GM12878 (cell line): Measurements from ENCODE around the gene PTEN. TPM values are rescaled to one million over a fixed set of nuclear protein-coding genes. Genes with fewer than 3 reads are reported as not detected.

Experiments
- ATAC-seq: fragments of 200-7000 bp; cut with Tn5 transposase; 3 replicates; pipeline ENCODE4 v1.9.1; 2020; ENCODE audit warnings: mild to moderate bottlenecking, moderate library complexity
- BruUV-seq: library from RNA; stranded (reverse); fragments of 400-500 nt; replicated peaks from 2 replicates; lab custom pipeline; 2021; lab: Mats Ljungman, UMichigan
- CTCF ChIA-PET: fragments of 300-600 bp; sonication (Branson Sonifier 250); formaldehyde crosslinking; extraction: SDS; loops from one replicate; lab custom pipeline; 2021; ENCODE audit warnings: inconsistent platforms; lab: Yijun Ruan, JAX
- POLR2A ChIA-PET: fragments of 350-600 bp; formaldehyde crosslinking; extraction: SDS; loops from one replicate; lab custom pipeline; 2021; ENCODE audit warnings: inconsistent platforms; lab: Charles Lee
- RAD21 ChIA-PET: fragments of 300-600 bp; sonication (Branson Sonifier 250); formaldehyde crosslinking; loops from one replicate; lab custom pipeline; 2023; ENCODE audit warnings: antibody characterized with exemption; ENCODE audit not compliant: unreplicated experiment; lab: Charles Lee
- SMC1A ChIA-PET: fragments of 300-600 bp; sonication (Branson Sonifier 250); formaldehyde crosslinking; loops from one replicate; lab custom pipeline; 2023; ENCODE audit not compliant: unreplicated experiment, uncharacterized antibody; lab: Charles Lee
- DNase-seq: peaks from one replicate; pipeline ENCODE4 v3.0.0-alpha.2; 2011; ENCODE audit warnings: low read depth, low spot score
- FAIRE-seq: peaks from 3 replicates; lab custom pipeline; 2011; peaks lifted over from hg19 to GRCh38; lab: Jason Lieb, UNC
- H2AFZ ChIP-seq: 2 replicates; pipeline ENCODE4 v1.6.0; 2011; ENCODE audit warnings: low read depth, low read length, control low read depth; ENCODE audit not compliant: control insufficient read depth
- H3K27ac ChIP-seq: 2 replicates; pipeline ENCODE4 v1.5.1; 2011; ENCODE audit warnings: control low read depth; ENCODE audit not compliant: control insufficient read depth, insufficient read depth
- H3K27me3 ChIP-seq, 2 experiments: replicated peaks in 1 of 2; 2 replicates each; pipeline versions ENCODE4 v1.6.0 to v1.6.1; 2011; ENCODE audit warnings: low read length in 1 of 2; ENCODE audit not compliant: control insufficient read depth in 2 of 2, insufficient read depth in 2 of 2
- H3K36me3 ChIP-seq, 2 experiments: 2 replicates each; pipeline ENCODE4 v1.5.1; 2011; ENCODE audit warnings: low read length in 1 of 2; ENCODE audit not compliant: control insufficient read depth in 2 of 2, insufficient read depth in 2 of 2
- H3K4me1 ChIP-seq: 2 replicates; pipeline ENCODE4 v1.6.1; 2011; ENCODE audit warnings: mild to moderate bottlenecking, low read length, moderate library complexity, mixed read lengths; ENCODE audit not compliant: control insufficient read depth, insufficient read depth
- H3K4me2 ChIP-seq: 2 replicates; pipeline ENCODE4 v1.6.0; 2011; ENCODE audit warnings: control low read depth; ENCODE audit not compliant: control insufficient read depth, insufficient read depth
- H3K4me3 ChIP-seq: fragments of 200-600 bp; sonication (generic); 2 replicates; pipeline ENCODE4 v1.5.1; 2016
- H3K79me2 ChIP-seq: 2 replicates; pipeline ENCODE4 v1.6.0; 2011; ENCODE audit warnings: low read length; ENCODE audit not compliant: control insufficient read depth, insufficient read depth
- H3K9ac ChIP-seq: 2 replicates; pipeline ENCODE4 v1.8.0; 2011; ENCODE audit warnings: low read length, control low read depth, mixed read lengths; ENCODE audit not compliant: control insufficient read depth, insufficient read depth
- H3K9me3 ChIP-seq: replicated peaks from 3 replicates; pipeline ENCODE4 v1.5.1; 2011; ENCODE audit warnings: mild to moderate bottlenecking, low read length; ENCODE audit not compliant: control insufficient read depth, insufficient read depth
- H4K20me1 ChIP-seq: 2 replicates; pipeline ENCODE4 v1.6.0; 2011; ENCODE audit not compliant: control insufficient read depth, insufficient read depth
- FOXM1 ChIP-seq: IDR thresholded peaks from 2 replicates; pipeline ENCODE4 v1.6.1; 2012; ENCODE audit warnings: low read depth, mild to moderate bottlenecking, inconsistent platforms, low read length, moderate library complexity
- HDGF ChIP-seq: fragments of 450-650 bp; IDR thresholded peaks from 2 replicates; pipeline ENCODE4 v1.6.1; 2016; ENCODE audit warnings: antibody characterized with exemption
- IKZF2 ChIP-seq, 2 experiments: fragments of 450-650 bp; IDR thresholded peaks; 2 replicates each; pipeline ENCODE4 v1.6.1; 2017; ENCODE audit warnings: mild to moderate bottlenecking in 2 of 2, moderate library complexity in 2 of 2
- RELB ChIP-seq: fragments of 450-650 bp; IDR thresholded peaks from 2 replicates; pipeline ENCODE4 v1.6.1; 2017; ENCODE audit warnings: low read depth, mild to moderate bottlenecking, moderate library complexity
- RUNX3 ChIP-seq: IDR thresholded peaks from 2 replicates; pipeline ENCODE4 v1.6.1; 2012; ENCODE audit warnings: low read length, inconsistent platforms
- SKIL ChIP-seq: fragments of 450-650 bp; IDR thresholded peaks from 2 replicates; pipeline ENCODE4 v1.6.1; 2017; ENCODE audit warnings: mild to moderate bottlenecking, low read depth, inconsistent platforms; ENCODE audit not compliant: poor library complexity, severe bottlenecking
- in situ Hi-C: fragments of 300-500 bp; cut with MboI; formaldehyde crosslinking; loops from 9 replicates; pipeline ENCODE4 v1.14.3; 2018; ENCODE audit warnings: mixed read lengths
- intact Hi-C: fragments of 100-400 bp; cut with micrococcal nuclease; formaldehyde crosslinking; loops from one replicate; pipeline ENCODE4 v1.14.2; 2022; ENCODE audit not compliant: unreplicated experiment
- polyA plus RNA-seq, 11 experiments: library from polyadenylated mRNA; depleted of rRNA in 4 of 11; unstranded in 6 of 11; stranded (reverse) in 5 of 11; fragments of >200 nt; fragmentation: Nextera tagmentation in 4 of 11; fragmentation: Illumina TruSeq in 1 of 11; extraction: Ambion mirVana in 4 of 11; extraction: Trizol in 1 of 11; gene quantifications; 1 replicate in 1 of 11; 2 replicates in 10 of 11; pipeline versions ENCODE4 v1.2.1 to v1.2.3, GENCODE V29; 2011 to 2016; ENCODE audit warnings: inconsistent platforms in 2 of 11, missing spikeins in 2 of 11, low read depth in 1 of 11
- total RNA-seq, 4 experiments: library from RNA; depleted of rRNA in 3 of 4; stranded (reverse); fragments of >200 nt in 3 of 4; fragmentation: Illumina TruSeq in 1 of 4; extraction: Trizol in 1 of 4; gene quantifications; 2 replicates each; pipeline versions ENCODE4 v1.2.1 to v1.2.3, GENCODE V29; 2013 to 2021

Gene PTEN
- total and polyA plus RNA-seq, 10 of the 15 experiments (the other 5 are each of a cell fraction or from before 2014, with no cell fraction given) = 26.1 to 175 (median 58.1) TPM

- Histone ChIP-seq H3K27ac (peak overlapping the region; percentile 14), H3K27me3 (no peaks in the 10 kb centered on the region), H3K9me3 (no peaks in the 10 kb centered on the region; the same call in 2 of the 3 replicates), H3K4me1 (peaks cover 3% of the 10 kb centered on the region), H3K4me3 (no peak overlapping the region), H3K36me3 (no peaks in the 10 kb centered on the region), H3K79me2 (no peaks in the 10 kb centered on the region), H2AFZ (no peak overlapping the region; the same call in 1 of the 2 replicates), H4K20me1 (no peaks in the 10 kb centered on the region), H3K4me2 (no peak overlapping the region), H3K9ac (no peak overlapping the region)
- FAIRE-seq = no peak
- peak; percentile 63 for TF ChIP-seq RUNX3
- peak; percentile 34 to 39; a peak in 1 of 4 replicates for TF ChIP-seq IKZF2 (IDR thresholded peaks at IDR 0.05)
- TF ChIP-seq HDGF = no peak
- TF ChIP-seq RELB = peak; percentile 16; the same call in 1 of the 2 replicates
- TF ChIP-seq FOXM1 = no peak
- peak; percentile 55 for TF ChIP-seq SKIL
- ChIA-PET RAD21 (interaction anchor here (1.1 kb wide), 1 partner anchor 544 kb away, joined by 3 read pairs; no protein-coding TSS in a partner anchor), POLR2A (interaction anchor here (0.7 kb wide), 1 partner anchor 213 kb away, joined by 4 read pairs; no protein-coding TSS in a partner anchor), CTCF (interaction anchor here (0.9 to 1.4 kb wide), 2 partner anchors 9 to 16 kb away, joined by 3 to 5 read pairs; no protein-coding TSS in a partner anchor), SMC1A (interaction anchor here (1.7 kb wide), 1 partner anchor 13 kb away, joined by 6 read pairs; no protein-coding TSS in a partner anchor)
- no peak for DNase-seq
- no TSS peak for BruUV-seq
- ATAC-seq = peak; percentile 53
- in situ Hi-C loops = no loop called here
- intact Hi-C loops = no loop called here
Measured at GRCh38 chr10:87842776-87843497, 20.5 kb upstream of the PTEN start.
